GM19043 (cell line): ENCODE data around the gene EXOC6.
"Not testable (repeated sequence)": the region's sequence is repeated elsewhere in the genome, so short reads cannot be mapped to it uniquely, and the experiment has no call there.

Experiments used
- ATAC-seq: cut with Tn5 transposase; IDR thresholded peaks from one replicate; pipeline ENCODE4 v1.9.1; 2021; ENCODE audit warnings: low read depth; ENCODE audit not compliant: unreplicated experiment

Gene EXOC6

GRCh38 chr10:93097386-93097785, 249.1 kb downstream of the EXOC6 start:
- no peak for ATAC-seq

DNA sequence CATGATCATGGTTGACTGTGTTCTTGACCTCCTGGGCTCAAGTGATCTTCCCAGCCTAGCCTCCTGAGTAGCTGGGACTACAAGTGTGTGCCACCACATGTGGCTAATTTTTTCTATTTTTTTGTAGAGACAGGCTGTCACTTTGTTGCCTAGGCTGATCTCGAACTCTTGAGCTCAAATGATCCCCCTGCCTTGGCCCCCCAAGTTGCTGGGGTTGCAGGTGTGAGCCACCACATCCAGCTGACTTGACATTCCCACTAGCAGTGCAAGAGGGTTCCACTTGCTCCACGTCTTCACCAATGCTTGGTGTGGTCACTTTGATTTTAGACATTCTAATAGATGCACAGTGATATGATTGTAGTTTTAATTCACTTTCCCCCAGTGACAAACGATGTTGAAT, 250.5 kb downstream of the EXOC6 start:
- ATAC-seq: no peak

DNA sequence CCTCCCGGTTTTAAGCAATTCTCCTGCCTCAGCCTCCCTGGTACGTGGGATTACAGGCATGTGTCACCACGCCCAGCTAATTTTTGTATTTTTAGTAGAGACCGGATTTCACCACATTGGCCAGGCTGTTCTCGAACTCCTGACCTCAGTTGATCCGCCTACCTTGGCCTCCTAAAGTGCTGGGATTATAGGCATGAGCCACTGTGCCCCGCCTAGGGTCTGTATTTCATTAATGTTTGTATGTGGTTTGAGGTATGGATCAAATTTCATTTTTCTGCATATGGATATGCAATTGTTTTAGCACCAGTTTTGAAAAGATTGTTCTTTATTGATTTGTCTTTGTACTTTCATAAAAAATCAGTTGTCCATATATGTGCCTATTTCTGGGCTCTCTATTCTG, 251.3 kb downstream of the EXOC6 start:
- ATAC-seq: no peak

DNA sequence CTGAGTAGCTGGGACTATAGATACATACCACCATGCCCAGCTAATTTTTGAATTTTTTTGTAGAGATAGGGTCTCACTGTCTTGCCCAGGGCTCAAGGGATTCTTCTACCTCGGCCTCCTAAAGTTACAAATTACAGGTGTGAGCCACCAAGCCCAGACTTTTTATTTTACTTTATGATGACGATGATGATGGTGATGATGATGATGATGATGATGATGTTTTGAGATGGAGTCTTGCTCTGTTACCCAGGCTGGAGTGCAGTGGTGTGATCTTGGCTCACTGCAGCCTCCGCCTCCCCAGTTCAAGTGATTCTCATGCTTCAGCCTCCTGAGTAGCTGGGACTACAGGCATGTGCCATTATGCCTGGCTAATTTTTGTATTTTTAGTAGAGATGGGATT, 252.8 kb downstream of the EXOC6 start:
- not testable (repeated sequence) for ATAC-seq

GRCh38 chr10:93103953-93104352, 255.6 kb downstream of the EXOC6 start:
- ATAC-seq: no peak

DNA sequence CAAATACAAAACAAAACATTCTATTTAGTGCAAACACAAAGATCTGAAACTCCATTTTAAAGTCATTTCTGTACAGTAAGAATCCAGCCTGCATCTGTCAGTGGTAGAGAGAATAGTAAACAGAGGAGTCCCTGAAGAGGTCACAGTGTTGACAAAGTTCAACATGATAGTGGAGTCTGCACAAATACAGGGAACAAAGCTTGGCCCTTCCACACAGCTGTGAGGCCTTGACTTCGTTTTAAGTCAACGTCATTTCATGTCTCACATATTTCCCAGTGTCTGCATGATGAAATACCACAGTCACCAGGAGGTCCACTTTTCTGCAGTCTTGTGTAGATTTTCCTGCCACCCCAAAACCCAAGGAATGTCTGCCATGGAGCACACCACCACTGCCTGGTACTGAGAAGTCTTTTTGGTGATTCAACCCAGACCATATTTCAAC, 258.3 kb downstream of the EXOC6 start:
- ATAC-seq: no peak
